A673 (cell line): ENCODE data around the gene ISL2. TPM values are rescaled to one million over a fixed set of nuclear protein-coding genes. Genes with fewer than 3 reads are reported as not detected.

Source experiments
- BruUV-seq: library from RNA; stranded (reverse); fragments of 400-500 nt; replicated peaks from 2 replicates; lab custom pipeline; 2021; lab: Mats Ljungman, UMichigan
- CTCF ChIA-PET: fragments of 300-600 bp; sonication (Branson Sonifier 250); formaldehyde crosslinking; loops from one replicate; lab custom pipeline; 2022; ENCODE audit warnings: antibody characterized with exemption; lab: Charles Lee
- POLR2A ChIA-PET: fragments of 300-600 bp; sonication (Branson Sonifier 250); formaldehyde crosslinking; loops from one replicate; lab custom pipeline; 2022; ENCODE audit warnings: antibody characterized with exemption; ENCODE audit not compliant: low non-redundant PET; lab: Charles Lee
- DNase-seq: peaks from one replicate; pipeline ENCODE4 v3.0.0-alpha.2; 2015; ENCODE audit warnings: low spot score
- H3K27ac ChIP-seq: fragments of 200-600 bp; sonication (generic); 2 replicates; pipeline ENCODE4 v1.5.1; 2016; ENCODE audit warnings: mixed run types, low read depth, mild to moderate bottlenecking, mixed read lengths, antibody characterized with exemption, low read length; ENCODE audit not compliant: poor library complexity, severe bottlenecking
- H3K27me3 ChIP-seq: fragments of 200-600 bp; sonication (generic); replicated peaks from 2 replicates; pipeline ENCODE4 v1.6.1; 2017; ENCODE audit warnings: mixed run types, low read depth, mild to moderate bottlenecking, mixed read lengths, antibody characterized with exemption, low read length; ENCODE audit not compliant: insufficient read depth, poor library complexity
- H3K36me3 ChIP-seq: fragments of 200-600 bp; sonication (generic); 2 replicates; pipeline ENCODE4 v1.6.1; 2016; ENCODE audit warnings: mixed run types, mild to moderate bottlenecking, mixed read lengths, antibody characterized with exemption, low read length; ENCODE audit not compliant: insufficient read depth, poor library complexity, severe bottlenecking
- H3K4me1 ChIP-seq: fragments of 200-600 bp; sonication (generic); 2 replicates; pipeline ENCODE4 v1.6.1; 2017; ENCODE audit warnings: mixed run types, mild to moderate bottlenecking, mixed read lengths, antibody characterized with exemption, low read length; ENCODE audit not compliant: insufficient read depth, poor library complexity, severe bottlenecking
- H3K4me3 ChIP-seq: fragments of 200-600 bp; sonication (generic); 2 replicates; pipeline ENCODE4 v1.5.1; 2016; ENCODE audit warnings: low read depth, mixed run types, mild to moderate bottlenecking, mixed read lengths, low read length; ENCODE audit not compliant: poor library complexity, severe bottlenecking
- H3K9me3 ChIP-seq: fragments of 200-600 bp; sonication (generic); 2 replicates; pipeline ENCODE4 v1.6.1; 2016; ENCODE audit warnings: mixed run types, low read depth, mild to moderate bottlenecking, mixed read lengths, antibody characterized with exemption, low read length; ENCODE audit not compliant: poor library complexity, severe bottlenecking
- CTCF ChIP-seq: fragments of 300-800, 200-600 bp; sonication (generic); conservative IDR thresholded peaks from 2 replicates; pipeline ENCODE4 v1.5.1; 2017; ENCODE audit warnings: low read depth, mild to moderate bottlenecking, antibody characterized with exemption, low read length, moderate library complexity, mixed read lengths
- EZH2 ChIP-seq: fragments of 200-600 bp; sonication (generic); IDR thresholded peaks from 2 replicates; pipeline ENCODE4 v1.6.1; 2017; ENCODE audit warnings: borderline replicate concordance, low read depth, mild to moderate bottlenecking, mixed read lengths, antibody characterized with exemption, low read length; ENCODE audit not compliant: poor library complexity, severe bottlenecking
- intact Hi-C: fragments of 100-400 bp; cut with micrococcal nuclease; formaldehyde crosslinking; loops from one replicate; pipeline ENCODE4 v1.10.0; 2022; ENCODE audit not compliant: unreplicated experiment
- total RNA-seq: library from RNA; stranded (reverse); gene quantifications from 2 replicates; pipeline ENCODE4 v1.2.3, GENCODE V29; 2021

ISL2 gene
- total RNA-seq, 1 experiment from 2014 or later, result 3.8 TPM

GRCh38 chr15:76377217-76377616, 40.6 kb downstream of the ISL2 start:
- ChIA-PET POLR2A (interaction anchor here (0.7 kb wide), 1 partner anchor 30 kb away, joined by 3 read pairs; no protein-coding TSS in a partner anchor), CTCF (no interaction called here)

GRCh38 chr15:76377751-76378150, 41.2 kb downstream of the ISL2 start:
- POLR2A ChIA-PET, result interaction anchor here (0.7 kb wide), 1 partner anchor 31 kb away, joined by 3 read pairs; no protein-coding TSS in a partner anchor
- H3K36me3 ChIP-seq, result no peaks in the 10 kb centered on the region
- BruUV-seq, result no TSS peak
- H3K27ac ChIP-seq, result no peak overlapping the region
- DNase-seq, result no peak
- no peaks in the 10 kb centered on the region for H3K27me3 ChIP-seq
- H3K4me1 ChIP-seq, result peaks cover 9% of the 10 kb centered on the region
- CTCF ChIA-PET, result no interaction called here
- intact Hi-C loops, result no loop called here
- no peaks in the 10 kb centered on the region for H3K9me3 ChIP-seq
- TF ChIP-seq CTCF, result no peak
- no peak for TF ChIP-seq EZH2
- H3K4me3 ChIP-seq, result no peak overlapping the region

More at GRCh38 chr15:76377217-76377616, 40.6 kb downstream of the ISL2 start:
- no peaks in the 10 kb centered on the region for H3K36me3 ChIP-seq
- intact Hi-C loops, result no loop called here
- H3K9me3 ChIP-seq, result no peaks in the 10 kb centered on the region
- BruUV-seq, result no TSS peak
- no peaks in the 10 kb centered on the region for H3K27me3 ChIP-seq
- DNase-seq, result no peak
- no peak for TF ChIP-seq CTCF
- no peak for TF ChIP-seq EZH2
- no peak overlapping the region for H3K4me3 ChIP-seq
- peaks cover 9% of the 10 kb centered on the region for H3K4me1 ChIP-seq
- no peak overlapping the region for H3K27ac ChIP-seq

GRCh38 chr15:76378691-76379090, 42.1 kb downstream of the ISL2 start:
- Histone ChIP-seq H3K27ac (no peak overlapping the region), H3K36me3 (no peaks in the 10 kb centered on the region), H3K4me1 (peaks cover 9% of the 10 kb centered on the region), H3K4me3 (no peak overlapping the region), H3K9me3 (no peaks in the 10 kb centered on the region), H3K27me3 (no peaks in the 10 kb centered on the region)
- no TSS peak for BruUV-seq
- CTCF ChIA-PET, result no interaction called here
- POLR2A ChIA-PET, result no interaction called here
- intact Hi-C loops, result no loop called here
- TF ChIP-seq CTCF (no peak), EZH2 (no peak)
- no peak for DNase-seq
